Measurements from ENCODE around the gene HBG2. TPM values are rescaled to one million over a fixed set of nuclear protein-coding genes. Genes with fewer than 3 reads are reported as not detected.
"Not testable (repeated sequence)": the region's sequence is repeated elsewhere in the genome, so short reads cannot be mapped to it uniquely, and the experiment has no call there.

The HBG2 gene
- polyA plus RNA-seq, 1 donor from 2014 or later, result not detected

DNA sequence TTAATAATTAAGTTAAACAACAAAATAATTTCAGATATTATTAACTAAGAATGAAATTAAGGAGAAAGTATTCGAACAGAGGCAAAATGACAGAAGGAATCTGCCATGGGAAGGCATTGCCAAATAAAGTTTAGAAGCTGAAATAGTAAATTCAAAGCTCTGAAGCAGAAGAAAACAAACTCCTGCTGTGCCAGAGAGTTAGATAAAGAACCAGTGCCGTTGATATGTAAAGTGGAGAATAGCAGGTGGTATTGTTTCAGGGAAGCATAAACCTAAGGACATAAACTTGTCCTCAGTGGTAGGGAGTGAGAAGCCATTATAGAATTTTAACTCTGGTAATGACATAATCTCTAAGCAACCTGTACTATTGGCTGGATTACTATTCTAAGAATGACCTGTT, 2.7 kb upstream of the HBG2 start:
- H3K27me3 ChIP-seq (ENCODE audit: insufficient read depth, low read depth, low read length), result no peaks in the 10 kb centered on the region
- no peaks in the 10 kb centered on the region for H4K20me1 ChIP-seq (ENCODE audit: insufficient read depth)
- no peak overlapping the region for H3K9ac ChIP-seq (ENCODE audit: low read length)
- no peaks in the 10 kb centered on the region for H3K36me3 ChIP-seq (ENCODE audit: insufficient read depth, low read length)
- no peak overlapping the region for H3K4me2 ChIP-seq (ENCODE audit: low read length)
- H3K9me2 ChIP-seq (ENCODE audit: insufficient read depth, low read length), result no peaks in the 10 kb centered on the region
- no peak overlapping the region for H2AFZ ChIP-seq (ENCODE audit: low read depth, low read length)
- H3K27ac ChIP-seq (ENCODE audit: low read length), result no peak overlapping the region
- no peak for TF ChIP-seq MXI1 (conservative IDR thresholded peaks at IDR 0.05; ENCODE audit: poor library complexity, severe bottlenecking)
- TF ChIP-seq, protein P1, sequence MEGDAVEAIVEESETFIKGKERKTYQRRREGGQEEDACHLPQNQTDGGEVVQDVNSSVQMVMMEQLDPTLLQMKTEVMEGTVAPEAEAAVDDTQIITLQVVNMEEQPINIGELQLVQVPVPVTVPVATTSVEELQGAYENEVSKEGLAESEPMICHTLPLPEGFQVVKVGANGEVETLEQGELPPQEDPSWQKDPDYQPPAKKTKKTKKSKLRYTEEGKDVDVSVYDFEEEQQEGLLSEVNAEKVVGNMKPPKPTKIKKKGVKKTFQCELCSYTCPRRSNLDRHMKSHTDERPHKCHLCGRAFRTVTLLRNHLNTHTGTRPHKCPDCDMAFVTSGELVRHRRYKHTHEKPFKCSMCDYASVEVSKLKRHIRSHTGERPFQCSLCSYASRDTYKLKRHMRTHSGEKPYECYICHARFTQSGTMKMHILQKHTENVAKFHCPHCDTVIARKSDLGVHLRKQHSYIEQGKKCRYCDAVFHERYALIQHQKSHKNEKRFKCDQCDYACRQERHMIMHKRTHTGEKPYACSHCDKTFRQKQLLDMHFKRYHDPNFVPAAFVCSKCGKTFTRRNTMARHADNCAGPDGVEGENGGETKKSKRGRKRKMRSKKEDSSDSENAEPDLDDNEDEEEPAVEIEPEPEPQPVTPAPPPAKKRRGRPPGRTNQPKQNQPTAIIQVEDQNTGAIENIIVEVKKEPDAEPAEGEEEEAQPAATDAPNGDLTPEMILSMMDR (IDR thresholded peaks at IDR 0.05; ENCODE audit: poor library complexity, severe bottlenecking), result no peak
- no peak for TF ChIP-seq TAF1 (IDR thresholded peaks at IDR 0.05; ENCODE audit: low read depth)
- TF ChIP-seq, protein P2, sequence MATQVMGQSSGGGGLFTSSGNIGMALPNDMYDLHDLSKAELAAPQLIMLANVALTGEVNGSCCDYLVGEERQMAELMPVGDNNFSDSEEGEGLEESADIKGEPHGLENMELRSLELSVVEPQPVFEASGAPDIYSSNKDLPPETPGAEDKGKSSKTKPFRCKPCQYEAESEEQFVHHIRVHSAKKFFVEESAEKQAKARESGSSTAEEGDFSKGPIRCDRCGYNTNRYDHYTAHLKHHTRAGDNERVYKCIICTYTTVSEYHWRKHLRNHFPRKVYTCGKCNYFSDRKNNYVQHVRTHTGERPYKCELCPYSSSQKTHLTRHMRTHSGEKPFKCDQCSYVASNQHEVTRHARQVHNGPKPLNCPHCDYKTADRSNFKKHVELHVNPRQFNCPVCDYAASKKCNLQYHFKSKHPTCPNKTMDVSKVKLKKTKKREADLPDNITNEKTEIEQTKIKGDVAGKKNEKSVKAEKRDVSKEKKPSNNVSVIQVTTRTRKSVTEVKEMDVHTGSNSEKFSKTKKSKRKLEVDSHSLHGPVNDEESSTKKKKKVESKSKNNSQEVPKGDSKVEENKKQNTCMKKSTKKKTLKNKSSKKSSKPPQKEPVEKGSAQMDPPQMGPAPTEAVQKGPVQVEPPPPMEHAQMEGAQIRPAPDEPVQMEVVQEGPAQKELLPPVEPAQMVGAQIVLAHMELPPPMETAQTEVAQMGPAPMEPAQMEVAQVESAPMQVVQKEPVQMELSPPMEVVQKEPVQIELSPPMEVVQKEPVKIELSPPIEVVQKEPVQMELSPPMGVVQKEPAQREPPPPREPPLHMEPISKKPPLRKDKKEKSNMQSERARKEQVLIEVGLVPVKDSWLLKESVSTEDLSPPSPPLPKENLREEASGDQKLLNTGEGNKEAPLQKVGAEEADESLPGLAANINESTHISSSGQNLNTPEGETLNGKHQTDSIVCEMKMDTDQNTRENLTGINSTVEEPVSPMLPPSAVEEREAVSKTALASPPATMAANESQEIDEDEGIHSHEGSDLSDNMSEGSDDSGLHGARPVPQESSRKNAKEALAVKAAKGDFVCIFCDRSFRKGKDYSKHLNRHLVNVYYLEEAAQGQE (IDR thresholded peaks at IDR 0.05; ENCODE audit: borderline replicate concordance), result no peak
- no peak for TF ChIP-seq RAD21 (conservative IDR thresholded peaks at IDR 0.05)
- no peak for TF ChIP-seq EZH2 (IDR thresholded peaks at IDR 0.05; ENCODE audit: borderline replicate concordance, insufficient read depth, low read length, poor library complexity, severe bottlenecking)
- no peak for TF ChIP-seq SMC3 (conservative IDR thresholded peaks at IDR 0.05; ENCODE audit: poor library complexity)
- no peak for TF ChIP-seq EP300 (conservative IDR thresholded peaks at IDR 0.05; ENCODE audit: poor library complexity, severe bottlenecking)
- TF ChIP-seq POLR2AphosphoS5 (IDR thresholded peaks at IDR 0.05), result no peak
- H3K79me2 ChIP-seq (replicated peaks; ENCODE audit: insufficient read depth, low read length), result no peaks in the 10 kb centered on the region
- H3K4me3 ChIP-seq (ENCODE audit: low read length), result no peak overlapping the region
- H3K9me3 ChIP-seq (ENCODE audit: low read length), result no peaks in the 10 kb centered on the region
- no peaks in the 10 kb centered on the region for H3F3A ChIP-seq (ENCODE audit: insufficient read depth, low read length, poor library complexity, severe bottlenecking)

DNA sequence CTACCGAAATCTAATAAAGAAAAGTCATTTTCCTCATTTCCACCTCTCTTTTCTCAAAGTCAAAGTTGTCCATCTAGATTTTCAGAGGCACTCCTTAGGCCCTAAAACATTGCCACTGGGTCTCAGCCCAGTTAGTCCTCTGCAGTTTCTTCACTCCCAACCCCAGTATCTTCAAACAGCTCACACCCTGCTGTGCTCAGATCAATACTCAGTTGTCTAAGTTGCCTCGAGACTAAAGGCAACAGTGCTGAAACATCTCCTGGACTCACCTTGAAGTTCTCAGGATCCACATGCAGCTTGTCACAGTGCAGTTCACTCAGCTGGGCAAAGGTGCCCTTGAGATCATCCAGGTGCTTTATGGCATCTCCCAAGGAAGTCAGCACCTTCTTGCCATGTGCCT, 558 bp downstream of the HBG2 start:
- not testable (repeated sequence) for H3K27me3 ChIP-seq (ENCODE audit: insufficient read depth, low read depth, low read length); H3F3A ChIP-seq (ENCODE audit: insufficient read depth, low read length, poor library complexity, severe bottlenecking); H4K20me1 ChIP-seq (ENCODE audit: insufficient read depth); H2AFZ ChIP-seq (ENCODE audit: low read depth, low read length); H3K9me3 ChIP-seq (ENCODE audit: low read length); H3K4me2 ChIP-seq (ENCODE audit: low read length); H3K79me2 ChIP-seq (replicated peaks; ENCODE audit: insufficient read depth, low read length); H3K4me3 ChIP-seq (ENCODE audit: low read length); H3K27ac ChIP-seq (ENCODE audit: low read length); H3K9me2 ChIP-seq (ENCODE audit: insufficient read depth, low read length); H3K36me3 ChIP-seq (ENCODE audit: insufficient read depth, low read length); H3K9ac ChIP-seq (ENCODE audit: low read length)

DNA sequence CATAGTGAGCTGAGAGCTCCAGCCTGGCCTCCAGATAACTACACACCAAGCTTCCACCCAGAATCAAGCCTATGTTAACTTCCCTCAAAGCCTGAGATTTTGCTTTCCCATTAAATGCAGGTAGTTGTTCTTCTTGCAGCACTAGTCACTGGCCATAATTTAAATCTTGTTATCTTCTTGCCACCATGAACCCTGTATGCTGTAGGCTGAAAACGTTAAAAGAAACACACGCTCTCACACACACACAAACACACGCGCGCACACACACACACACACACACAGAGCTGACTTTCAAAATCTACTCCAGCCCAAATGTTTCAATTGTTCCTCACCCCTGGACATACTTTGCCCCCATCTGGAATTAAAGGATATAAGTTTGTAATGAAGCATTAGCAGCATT, 1.1 kb downstream of the HBG2 start:
- not testable (repeated sequence) for H4K20me1 ChIP-seq (ENCODE audit: insufficient read depth); H3K9me2 ChIP-seq (ENCODE audit: insufficient read depth, low read length); H3K27me3 ChIP-seq (ENCODE audit: insufficient read depth, low read depth, low read length); H3K9ac ChIP-seq (ENCODE audit: low read length); H3K4me2 ChIP-seq (ENCODE audit: low read length); H3K36me3 ChIP-seq (ENCODE audit: insufficient read depth, low read length); H3K79me2 ChIP-seq (replicated peaks; ENCODE audit: insufficient read depth, low read length); H3K27ac ChIP-seq (ENCODE audit: low read length); H3K4me3 ChIP-seq (ENCODE audit: low read length); H3K9me3 ChIP-seq (ENCODE audit: low read length); H2AFZ ChIP-seq (ENCODE audit: low read depth, low read length); H3F3A ChIP-seq (ENCODE audit: insufficient read depth, low read length, poor library complexity, severe bottlenecking)
